Measurements from ENCODE around the gene CCDC87.

GRCh38 chr11:66593650-66594049, 787 bp upstream of the CCDC87 start:
- TF ChIP-seq CTCF (IDR thresholded peaks at IDR 0.05) (no peak), POLR2A (IDR thresholded peaks at IDR 0.05) (no peak)
